Measurements from ENCODE around the gene KCNE5.
"Not testable (repeated sequence)": the region's sequence is repeated elsewhere in the genome, so short reads cannot be mapped to it uniquely, and the experiment has no call there.

KCNE5 gene, protein sequence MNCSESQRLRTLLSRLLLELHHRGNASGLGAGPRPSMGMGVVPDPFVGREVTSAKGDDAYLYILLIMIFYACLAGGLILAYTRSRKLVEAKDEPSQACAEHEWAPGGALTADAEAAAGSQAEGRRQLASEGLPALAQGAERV

DNA sequence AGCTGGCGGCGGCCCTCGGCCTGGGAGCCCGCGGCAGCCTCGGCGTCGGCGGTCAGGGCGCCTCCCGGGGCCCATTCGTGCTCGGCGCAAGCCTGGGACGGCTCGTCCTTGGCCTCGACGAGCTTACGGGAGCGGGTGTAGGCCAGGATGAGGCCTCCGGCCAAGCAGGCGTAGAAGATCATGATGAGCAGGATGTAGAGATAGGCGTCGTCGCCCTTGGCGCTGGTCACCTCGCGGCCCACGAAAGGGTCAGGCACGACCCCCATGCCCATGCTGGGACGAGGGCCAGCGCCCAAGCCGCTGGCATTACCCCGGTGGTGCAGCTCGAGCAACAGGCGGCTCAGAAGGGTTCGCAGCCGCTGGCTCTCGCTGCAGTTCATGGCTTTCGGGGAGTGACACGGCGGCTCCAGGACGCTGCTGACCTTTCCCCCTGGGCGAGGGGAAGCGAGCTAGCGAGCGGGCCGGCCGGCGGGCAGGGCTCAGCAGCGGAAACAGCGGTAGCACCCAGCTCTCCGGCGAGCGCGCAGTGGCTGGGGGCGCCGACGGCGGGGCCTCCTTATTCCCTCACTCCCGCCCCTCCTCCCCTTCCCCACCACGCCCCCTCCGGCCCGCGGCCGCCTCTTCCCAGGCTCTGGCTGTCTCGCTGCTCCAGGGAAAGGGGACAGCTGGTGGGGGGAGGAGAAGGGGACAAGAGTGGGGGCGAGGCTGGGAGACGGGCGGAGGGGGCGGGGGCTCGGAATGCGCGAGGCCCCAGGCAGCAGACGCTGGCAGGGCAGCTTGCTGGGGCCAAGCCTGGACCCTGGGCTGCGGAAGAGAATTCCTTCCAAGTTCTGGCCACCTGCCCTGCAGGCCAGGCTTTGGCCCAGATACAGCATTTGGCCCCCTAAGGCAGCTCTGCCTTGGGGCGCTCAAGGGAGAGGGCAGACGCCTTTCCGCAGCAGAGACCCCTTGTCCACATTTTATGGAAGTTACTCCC lies at the start of gene KCNE5:
Gene KCNE5, minus strand, starts transcription at position 532 of the 976 bp plus-strand sequence. Its CDS starts 152 bp downstream, at position 380.
- ATAC-seq = no peak

GRCh38 chrX:109672239-109672638 lies 47.3 kb upstream of the KCNE5 start:
- no peak for ATAC-seq

DNA sequence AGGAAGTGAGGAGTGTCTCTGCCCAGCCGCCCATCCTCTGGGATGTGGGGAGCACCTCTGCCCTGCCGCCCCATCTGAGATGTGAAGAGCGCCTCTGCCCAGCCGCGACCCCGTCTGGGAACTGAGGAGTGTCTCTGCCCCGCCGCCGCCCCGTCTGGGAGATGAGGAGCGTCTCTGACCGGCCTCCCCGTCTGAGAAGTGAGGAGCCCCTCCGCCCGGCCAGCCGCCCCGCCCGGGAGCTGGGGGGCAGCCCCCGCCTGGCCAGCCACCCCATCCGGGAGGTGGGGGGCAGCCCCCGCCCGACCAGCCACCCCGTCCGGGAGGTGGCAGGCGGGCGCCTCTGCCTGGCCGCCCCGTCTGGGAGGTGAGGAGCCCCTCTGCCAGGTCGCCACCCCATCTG lies 46.2 kb upstream of the KCNE5 start:
- ATAC-seq = not testable (repeated sequence)

- ATAC-seq = no peak
Observed at GRCh38 chrX:109667986-109668385, 43.0 kb upstream of the KCNE5 start.

- no peak for ATAC-seq
Observed at GRCh38 chrX:109660435-109661143, 35.6 kb upstream of the KCNE5 start.

- ATAC-seq = no peak
Observed at GRCh38 chrX:109658391-109658790, 33.4 kb upstream of the KCNE5 start.

DNA sequence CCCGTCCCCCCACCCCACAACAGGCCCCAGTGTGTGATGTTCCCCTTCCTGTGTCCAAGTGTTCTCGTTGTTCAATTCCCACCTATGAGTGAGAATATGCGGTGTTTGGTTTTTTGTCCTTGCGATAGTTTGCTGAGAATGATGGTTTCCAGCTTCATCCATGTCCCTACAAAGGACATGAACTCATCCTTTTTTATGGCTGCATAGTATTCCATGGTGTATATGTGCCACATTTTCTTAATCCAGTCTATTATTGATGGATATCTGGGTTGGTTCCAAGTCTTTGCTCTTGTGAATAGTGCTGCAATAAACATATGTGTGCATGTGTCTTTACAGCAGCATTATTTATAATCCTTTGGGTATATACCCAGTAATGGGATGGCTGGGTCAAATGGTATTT lies 32.4 kb upstream of the KCNE5 start:
- ATAC-seq = not testable (repeated sequence)

DNA sequence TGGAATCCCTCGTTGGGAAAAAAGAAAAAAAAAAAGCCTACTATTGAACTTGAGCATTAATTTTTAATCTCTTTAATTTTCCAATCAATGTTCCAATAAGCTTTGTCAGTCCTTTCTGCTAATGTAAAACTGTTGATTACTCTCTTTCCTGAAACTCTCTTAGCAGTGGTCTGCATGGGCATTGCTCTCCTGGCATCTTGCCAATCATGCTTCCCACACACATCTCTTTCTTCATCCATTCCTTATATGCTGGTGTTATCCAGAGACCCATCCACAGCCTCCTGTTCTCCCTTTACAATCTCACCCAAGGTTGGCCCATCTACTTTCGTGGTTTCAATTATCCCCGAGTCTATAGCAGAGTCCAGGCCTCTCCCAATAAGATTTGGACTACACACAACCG lies 31.8 kb upstream of the KCNE5 start:
- ATAC-seq = no peak

DNA sequence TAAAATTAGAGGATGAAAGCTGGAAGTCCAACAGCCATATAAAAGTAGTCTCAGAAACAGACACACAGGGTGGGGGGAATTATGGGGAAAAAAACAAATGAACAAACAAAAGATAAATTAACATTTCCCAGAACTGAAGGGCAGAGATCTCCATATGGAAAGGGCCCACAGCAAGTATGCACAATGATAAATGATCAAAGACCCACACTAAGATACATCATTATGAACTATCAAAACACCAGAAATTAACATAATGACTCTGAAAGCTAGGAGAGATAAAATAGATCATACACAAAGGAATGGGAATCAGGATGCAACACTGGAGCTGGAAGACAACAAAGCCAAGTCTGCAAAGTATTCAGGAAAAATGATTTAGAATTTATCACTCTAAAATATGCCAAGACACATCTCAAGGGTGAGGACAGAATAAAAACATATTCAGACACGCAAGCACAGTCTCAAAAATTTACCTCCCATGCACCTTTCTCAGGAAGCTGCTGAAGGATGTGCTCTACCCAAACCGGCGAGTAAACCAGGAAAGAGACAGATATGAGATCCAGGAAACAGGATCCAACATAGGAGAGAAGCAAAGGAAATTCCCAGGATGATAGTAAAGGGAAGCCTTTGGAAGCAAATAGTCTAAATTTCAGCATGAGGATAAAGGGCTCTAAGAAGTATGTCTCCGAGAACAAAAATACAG lies 30.7 kb upstream of the KCNE5 start:
- no peak for ATAC-seq

GRCh38 chrX:109654516-109655109 lies 29.6 kb upstream of the KCNE5 start:
- no peak for ATAC-seq

DNA sequence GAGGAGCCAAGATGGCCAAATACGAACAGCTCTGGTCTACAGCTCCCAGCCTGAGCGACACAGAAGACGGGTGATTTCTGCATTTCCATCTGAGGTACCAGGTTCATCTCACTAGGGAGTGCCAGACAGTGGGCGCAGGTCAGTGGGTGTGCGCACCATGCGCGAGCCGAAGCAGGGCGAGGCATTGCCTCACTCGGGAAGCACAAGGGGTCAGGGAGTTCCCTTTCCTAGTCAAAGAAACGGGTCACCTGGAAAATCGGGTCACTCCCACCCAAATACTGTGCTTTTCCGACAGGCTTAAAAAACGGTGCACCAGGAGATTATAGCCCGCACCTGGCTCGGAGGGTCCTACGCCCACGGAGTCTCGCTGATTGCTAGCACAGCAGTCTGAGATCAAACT lies 19.7 kb upstream of the KCNE5 start:
- not testable (repeated sequence) for ATAC-seq

DNA sequence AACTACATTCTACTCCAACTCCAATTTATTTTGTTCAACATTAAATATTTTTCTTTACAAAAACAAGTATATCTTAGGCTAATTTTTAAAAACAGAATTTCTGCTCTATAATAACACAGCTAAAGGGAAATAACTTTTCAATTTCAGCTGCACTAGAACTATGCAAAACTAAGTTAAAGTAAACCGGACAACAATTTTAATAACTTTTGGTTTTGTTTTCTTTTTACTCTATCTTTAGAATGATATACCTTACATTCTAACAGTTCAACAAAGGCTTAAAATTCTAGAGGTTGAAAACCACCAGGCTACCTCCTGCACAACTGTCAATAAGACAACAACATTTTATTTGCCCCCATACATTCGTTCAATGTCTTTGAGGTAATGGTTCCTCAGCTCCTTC lies 18.7 kb upstream of the KCNE5 start:
- ATAC-seq = no peak

GRCh38 chrX:109638158-109638557 lies 13.2 kb upstream of the KCNE5 start:
- no peak for ATAC-seq

GRCh38 chrX:109637477-109637876 lies 12.5 kb upstream of the KCNE5 start:
- ATAC-seq = not testable (repeated sequence)

- ATAC-seq = no peak
Observed at GRCh38 chrX:109635146-109635545, 10.2 kb upstream of the KCNE5 start.

- no peak for ATAC-seq
Observed at GRCh38 chrX:109632906-109633504, 8.0 kb upstream of the KCNE5 start.

- ATAC-seq = no peak
Observed at GRCh38 chrX:109629310-109629709, 4.3 kb upstream of the KCNE5 start.

DNA sequence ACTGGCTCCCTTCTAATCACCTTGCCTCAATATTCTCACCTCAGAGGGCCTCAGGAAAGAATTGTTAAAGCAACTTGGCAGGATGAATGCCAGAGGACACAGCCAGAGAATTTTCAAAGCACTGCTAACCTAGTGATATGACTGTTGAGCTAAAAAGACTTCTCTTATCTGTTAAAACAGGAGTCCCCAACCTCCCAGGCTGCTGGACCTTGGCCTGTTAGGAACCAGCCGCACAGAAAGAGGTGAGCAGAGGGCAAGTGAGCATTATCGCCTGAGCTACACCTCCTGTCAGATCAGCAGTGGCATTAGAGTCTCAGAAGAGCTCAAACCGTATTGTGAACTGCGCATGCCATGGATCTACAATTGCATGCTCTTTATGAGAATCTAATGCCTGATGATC lies 1.7 kb upstream of the KCNE5 start:
- no peak for ATAC-seq

- no peak for ATAC-seq
Observed at GRCh38 chrX:109623997-109624396, 975 bp downstream of the KCNE5 start.

DNA sequence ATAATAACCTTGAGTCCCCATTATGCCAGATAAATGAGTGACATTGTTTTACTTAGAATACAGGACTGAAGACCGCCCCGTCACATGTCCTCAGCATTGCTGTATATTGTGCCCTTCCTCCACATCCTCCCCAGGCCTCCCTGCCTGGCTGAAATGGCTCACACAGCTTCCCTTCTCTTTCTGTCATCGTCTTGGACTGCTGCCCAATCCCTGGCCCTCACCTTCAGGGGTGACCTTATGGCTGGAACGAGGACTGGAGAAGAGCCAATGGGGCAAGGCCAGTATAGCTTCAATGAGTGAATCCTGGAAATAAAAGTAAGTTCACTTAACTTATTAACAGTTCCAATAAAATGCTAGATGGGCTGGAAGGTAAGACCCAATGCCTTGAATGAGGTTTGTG lies 2.7 kb downstream of the KCNE5 start:
- ATAC-seq = no peak

DNA sequence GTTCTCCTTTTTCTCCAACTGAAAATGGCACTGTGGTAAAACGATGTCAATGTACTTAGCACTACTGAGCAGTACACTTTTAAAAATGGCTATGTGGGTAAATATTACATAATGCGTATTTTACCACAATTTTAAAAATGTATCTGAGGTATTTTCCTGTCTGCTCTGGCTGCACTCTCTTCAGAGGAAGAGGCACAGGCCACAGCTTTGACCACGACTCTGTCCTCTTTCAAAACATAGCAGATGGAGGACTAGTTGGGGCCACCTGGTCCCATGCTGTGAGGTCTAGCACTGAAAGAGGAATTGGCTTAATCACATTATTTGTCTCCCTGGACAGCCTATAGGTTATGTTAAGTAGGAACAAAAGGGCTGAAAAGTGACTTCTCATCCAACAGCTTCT lies 5.2 kb downstream of the KCNE5 start:
- ATAC-seq = no peak

- ATAC-seq = no peak
Observed at GRCh38 chrX:109614951-109615350, 10.0 kb downstream of the KCNE5 start.

Data from activated CD4-positive, CD25-positive, alpha-beta regulatory T cell treated with anti-CD3 and anti-CD28 coated beads, Interleukin-2, amount 50 U/mL, for 24 hours (primary cell).